ENCODE data around the gene SORCS1. TPM values are rescaled to one million over a fixed set of nuclear protein-coding genes. Genes with fewer than 3 reads are reported as not detected.

The SORCS1 gene
- polyA plus RNA-seq, 3 donors: 0.09 TPM; not detected in 2

- Histone ChIP-seq H3K36me3 (replicated peaks in 1 of 2; ENCODE audit: control insufficient read depth in 1 of 2, insufficient read depth in 2 of 2, low read length in 2 of 2) (no peaks in the 10 kb centered on the region), H3K27me3 (ENCODE audit: control insufficient read depth in 2 of 2, insufficient read depth in 2 of 2, low read length in 2 of 2) (no peaks in the 10 kb centered on the region), H3K27ac (ENCODE audit: low read depth in 1 of 2, low read length in 2 of 2) (no peak overlapping the region), H2AFZ (ENCODE audit: insufficient read depth, low read depth, low read length, poor library complexity, severe bottlenecking) (no peak overlapping the region), H3K4me2 (replicated peaks; ENCODE audit: extremely low read depth, low read length, poor library complexity, severe bottlenecking) (no peak overlapping the region), H3K9ac (ENCODE audit: insufficient read depth, low read length, poor library complexity, severe bottlenecking) (no peak overlapping the region), H4K20me1 (ENCODE audit: insufficient read depth, low read length) (no peaks in the 10 kb centered on the region), H3K4me3 (replicated peaks in 1 of 3; ENCODE audit: low read depth in 2 of 3, low read length in 3 of 3) (no peak overlapping the region), H3K79me2 (ENCODE audit: insufficient read depth, low read length) (no peaks in the 10 kb centered on the region), H3K9me3 (replicated peaks in 1 of 2; ENCODE audit: control insufficient read depth in 1 of 2, insufficient read depth in 1 of 2, low read length in 2 of 2) (no peaks in the 10 kb centered on the region), H3K4me1 (ENCODE audit: control insufficient read depth in 1 of 2, insufficient read depth in 2 of 2, low read length in 2 of 2) (no peaks in the 10 kb centered on the region)
- Mint-ChIP-seq H3K4me1 (no peaks in the 10 kb centered on the region), H3K27me3 (ENCODE audit: low read depth in 3 of 3) (peaks cover 2 to 6% (median 4%) of the 10 kb centered on the region in 3 donors), H3K27ac (no peak overlapping the region), H3K4me3 (no peak overlapping the region), H3K36me3 (no peaks in the 10 kb centered on the region), H3K9me3 (peaks cover 0 to 3% (median 0%) of the 10 kb centered on the region in 7 donors)
- intact Hi-C loops (cut with micrococcal nuclease): no loop called here
- WGBS (ENCODE audit: insufficient coverage): no CpG with 5 or more reads among the region's 4 CpGs
- DNase-seq: no peak
- no peak for TF ChIP-seq CTCF (IDR thresholded peaks at IDR 0.05)
These were observed 423.4 kb downstream of the SORCS1 start for GRCh38 chr10:106741006-106741530.

GRCh38 chr10:106740071-106740470, 424.4 kb downstream of the SORCS1 start:
- H3K27me3 Mint-ChIP-seq (ENCODE audit: low read depth in 3 of 3): peaks cover under 1 to 6% (median 4%) of the 10 kb centered on the region in 3 donors
- H3K36me3 ChIP-seq (replicated peaks in 1 of 2; ENCODE audit: control insufficient read depth in 1 of 2, insufficient read depth in 2 of 2, low read length in 2 of 2): no peaks in the 10 kb centered on the region
- H3K4me2 ChIP-seq (replicated peaks; ENCODE audit: extremely low read depth, low read length, poor library complexity, severe bottlenecking): no peak overlapping the region
- no peaks in the 10 kb centered on the region for H4K20me1 ChIP-seq (ENCODE audit: insufficient read depth, low read length)
- no peak overlapping the region for H3K27ac ChIP-seq (ENCODE audit: low read depth in 1 of 2, low read length in 2 of 2)
- H3K36me3 Mint-ChIP-seq: no peaks in the 10 kb centered on the region
- no peak for DNase-seq
- H3K27ac Mint-ChIP-seq: no peak overlapping the region
- no peak overlapping the region for H2AFZ ChIP-seq (ENCODE audit: insufficient read depth, low read depth, low read length, poor library complexity, severe bottlenecking)
- H3K4me1 Mint-ChIP-seq: no peaks in the 10 kb centered on the region
- H3K4me3 Mint-ChIP-seq: no peak overlapping the region
- no peak overlapping the region for H3K4me3 ChIP-seq (replicated peaks in 1 of 3; ENCODE audit: low read depth in 2 of 3, low read length in 3 of 3)
- no peak for TF ChIP-seq CTCF (IDR thresholded peaks at IDR 0.05)
- no peaks in the 10 kb centered on the region for H3K79me2 ChIP-seq (ENCODE audit: insufficient read depth, low read length)
- no peaks in the 10 kb centered on the region for H3K4me1 ChIP-seq (ENCODE audit: control insufficient read depth in 1 of 2, insufficient read depth in 2 of 2, low read length in 2 of 2)
- no peaks in the 10 kb centered on the region for H3K9me3 ChIP-seq (replicated peaks in 1 of 2; ENCODE audit: control insufficient read depth in 1 of 2, insufficient read depth in 1 of 2, low read length in 2 of 2)
- whole genome bisulfite sequencing (ENCODE audit: insufficient coverage): no CpG with 5 or more reads among the region's 1 CpG
- H3K9ac ChIP-seq (ENCODE audit: insufficient read depth, low read length, poor library complexity, severe bottlenecking): no peak overlapping the region
- intact Hi-C loops (cut with micrococcal nuclease): no loop called here
- no peaks in the 10 kb centered on the region for H3K27me3 ChIP-seq (ENCODE audit: control insufficient read depth in 2 of 2, insufficient read depth in 2 of 2, low read length in 2 of 2)
- peaks cover 0 to 3% (median 0%) of the 10 kb centered on the region in 7 donors for H3K9me3 Mint-ChIP-seq

Data from CD14-positive monocyte (primary cell).